ENCODE results near the gene TMEM175.

DNA sequence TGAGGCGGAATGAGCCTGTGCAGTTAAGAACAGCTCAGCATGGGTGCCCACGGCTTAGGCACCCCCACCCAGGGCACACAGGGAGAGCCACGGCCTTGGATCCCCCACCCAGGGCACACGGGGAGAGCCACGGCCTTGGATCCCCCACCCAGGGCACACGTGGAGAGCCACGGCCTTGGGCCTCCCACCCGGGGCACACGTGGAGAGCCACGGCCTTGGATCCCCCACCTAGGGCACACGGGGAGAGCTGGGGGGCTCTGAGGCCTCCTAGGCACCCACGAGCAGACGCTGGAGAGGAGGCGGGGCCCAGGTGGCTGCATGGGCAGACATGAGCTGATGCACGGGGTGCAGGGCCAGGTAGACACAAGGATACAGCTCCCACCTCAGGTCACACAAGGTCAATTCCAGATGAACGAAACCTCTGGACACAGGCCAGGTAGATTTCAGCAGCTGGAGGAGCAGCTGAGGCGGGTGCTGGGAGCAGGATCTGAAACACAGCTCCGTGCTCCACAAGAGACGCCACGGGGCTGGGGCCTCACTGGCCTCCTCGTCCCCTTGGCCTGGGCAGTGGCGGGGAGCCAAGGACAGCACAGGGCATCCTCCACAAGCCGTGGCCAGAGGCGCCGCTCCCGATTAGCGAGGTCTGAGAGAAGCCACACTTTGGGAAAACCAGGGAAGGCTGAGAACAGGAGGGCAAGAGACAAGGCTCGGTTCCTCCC, 30.9 kb upstream of the TMEM175 start:
- TF ChIP-seq, protein P1, sequence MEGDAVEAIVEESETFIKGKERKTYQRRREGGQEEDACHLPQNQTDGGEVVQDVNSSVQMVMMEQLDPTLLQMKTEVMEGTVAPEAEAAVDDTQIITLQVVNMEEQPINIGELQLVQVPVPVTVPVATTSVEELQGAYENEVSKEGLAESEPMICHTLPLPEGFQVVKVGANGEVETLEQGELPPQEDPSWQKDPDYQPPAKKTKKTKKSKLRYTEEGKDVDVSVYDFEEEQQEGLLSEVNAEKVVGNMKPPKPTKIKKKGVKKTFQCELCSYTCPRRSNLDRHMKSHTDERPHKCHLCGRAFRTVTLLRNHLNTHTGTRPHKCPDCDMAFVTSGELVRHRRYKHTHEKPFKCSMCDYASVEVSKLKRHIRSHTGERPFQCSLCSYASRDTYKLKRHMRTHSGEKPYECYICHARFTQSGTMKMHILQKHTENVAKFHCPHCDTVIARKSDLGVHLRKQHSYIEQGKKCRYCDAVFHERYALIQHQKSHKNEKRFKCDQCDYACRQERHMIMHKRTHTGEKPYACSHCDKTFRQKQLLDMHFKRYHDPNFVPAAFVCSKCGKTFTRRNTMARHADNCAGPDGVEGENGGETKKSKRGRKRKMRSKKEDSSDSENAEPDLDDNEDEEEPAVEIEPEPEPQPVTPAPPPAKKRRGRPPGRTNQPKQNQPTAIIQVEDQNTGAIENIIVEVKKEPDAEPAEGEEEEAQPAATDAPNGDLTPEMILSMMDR (conservative IDR thresholded peaks at IDR 0.05; ENCODE audit: low read length) = no peak
- TF ChIP-seq EZH2phosphoT487 (IDR thresholded peaks at IDR 0.05; ENCODE audit: borderline replicate concordance, low read depth, low read length) = no peak

Data from OCI-LY7 (cell line).